ENCODE results near the gene C1QTNF3. TPM values are rescaled to one million over a fixed set of nuclear protein-coding genes. Genes with fewer than 3 reads are reported as not detected.

Gene C1QTNF3
- polyA plus RNA-seq, 1 donor, result 91.7 TPM

DNA sequence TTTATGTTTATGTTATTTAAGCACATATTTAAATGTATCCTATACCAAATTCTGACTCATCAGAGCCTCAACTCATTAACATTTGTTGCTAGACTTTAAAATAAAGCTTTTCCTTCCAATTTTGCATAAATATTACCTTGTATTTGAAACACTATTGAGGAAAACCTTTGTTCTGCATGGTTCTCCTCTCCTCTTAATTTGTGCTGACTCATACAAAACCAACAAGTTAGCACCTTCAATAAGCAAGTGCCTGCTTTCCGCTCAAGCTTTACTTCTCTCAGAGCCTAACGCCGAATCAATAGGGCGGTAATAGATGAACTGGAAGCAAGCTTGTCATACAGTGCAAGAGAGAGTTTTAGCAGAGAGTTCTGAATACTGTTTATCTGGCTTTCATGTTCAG, 43.0 kb downstream of the C1QTNF3 start:
- no peak for DNase-seq (ENCODE audit: low read depth)

- DNase-seq (ENCODE audit: low read depth), result no peak
These were observed 45.6 kb downstream of the C1QTNF3 start for GRCh38 chr5:33997331-33997983.

GRCh38 chr5:33995865-33996264, 47.1 kb downstream of the C1QTNF3 start:
- no peak for DNase-seq (ENCODE audit: low read depth)

DNA sequence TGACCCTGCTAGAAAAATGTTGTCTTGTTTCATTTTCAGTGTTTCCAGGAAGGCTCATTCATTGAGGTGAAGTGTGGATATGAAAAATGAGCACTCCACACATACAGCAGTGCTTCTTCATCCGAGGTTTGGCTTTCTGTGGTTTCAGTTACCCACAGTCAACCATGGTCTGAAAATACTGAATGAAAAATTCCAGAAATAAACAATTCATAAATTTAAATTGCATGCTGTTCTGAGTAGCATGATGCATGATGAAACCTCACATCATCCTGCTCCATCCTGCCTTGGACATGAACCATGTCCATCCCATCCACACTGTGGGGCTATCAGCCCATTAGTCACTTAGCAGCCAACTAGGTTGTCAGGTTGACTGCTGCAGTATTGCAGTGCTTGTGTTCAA, 48.2 kb downstream of the C1QTNF3 start:
- no peak for DNase-seq (ENCODE audit: low read depth)

DNA sequence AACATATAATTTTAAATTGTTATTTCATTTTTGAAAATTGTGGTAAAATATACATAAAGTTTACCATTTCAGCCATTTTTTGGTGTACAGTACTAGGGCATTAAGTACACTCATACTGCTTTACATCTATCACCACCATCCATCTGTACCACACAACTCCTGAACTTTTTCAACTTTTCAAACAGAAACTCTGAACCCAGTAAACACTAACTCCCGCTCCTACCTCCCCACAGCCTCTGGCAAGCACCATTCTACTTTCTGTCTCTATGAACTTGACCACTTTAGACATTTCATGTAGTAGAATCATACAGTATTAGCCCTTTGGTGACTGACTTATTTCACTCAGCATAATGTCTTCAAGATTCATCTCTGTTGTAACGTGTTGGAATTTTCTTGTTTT, 50.1 kb downstream of the C1QTNF3 start:
- DNase-seq (ENCODE audit: low read depth), result no peak

DNA sequence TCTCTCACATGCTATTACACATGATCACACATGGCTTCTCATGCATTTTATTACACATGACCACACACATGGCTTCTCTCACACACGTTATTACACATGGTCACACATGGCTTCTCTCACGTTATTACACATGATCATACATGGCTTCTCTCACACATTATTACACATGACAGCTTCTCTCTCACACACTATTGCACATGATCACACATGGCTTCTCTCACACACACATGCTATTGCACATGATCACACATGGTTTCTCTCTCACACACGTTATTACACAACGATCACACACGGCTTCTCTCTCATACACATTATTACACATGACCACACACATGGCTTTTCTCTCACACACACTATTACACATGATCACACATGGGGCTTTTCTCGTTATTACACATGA, 57.6 kb downstream of the C1QTNF3 start:
- no peak for DNase-seq (ENCODE audit: low read depth)

GRCh38 chr5:33984671-33985124, 58.3 kb downstream of the C1QTNF3 start, which contains the start of gene SLC45A2:
TSS of gene SLC45A2 (minus strand) at chr5:33984693. CDS start at chr5:33984583, 110 bp downstream.
- no peak for DNase-seq (ENCODE audit: low read depth)

DNA sequence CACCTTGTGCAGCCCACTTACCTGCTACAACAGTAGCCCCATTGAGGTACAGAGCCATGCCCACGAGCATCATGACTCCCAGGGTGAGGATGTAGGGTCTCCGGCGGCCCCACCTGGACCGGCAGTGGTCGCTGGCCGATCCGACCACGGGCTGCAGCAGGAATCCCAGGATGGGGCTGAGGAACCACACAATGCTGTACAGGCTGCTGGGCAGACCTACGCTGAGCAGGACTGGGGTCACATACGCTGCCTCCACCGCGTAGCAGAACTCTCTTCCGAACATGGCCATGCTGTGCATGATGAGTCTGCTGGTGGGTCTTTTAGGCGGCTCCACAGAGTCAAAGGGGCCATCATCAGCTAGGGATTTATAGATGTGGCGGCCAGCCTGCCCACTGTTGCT, 58.8 kb downstream of the C1QTNF3 start:
- DNase-seq (ENCODE audit: low read depth), result no peak

DNA sequence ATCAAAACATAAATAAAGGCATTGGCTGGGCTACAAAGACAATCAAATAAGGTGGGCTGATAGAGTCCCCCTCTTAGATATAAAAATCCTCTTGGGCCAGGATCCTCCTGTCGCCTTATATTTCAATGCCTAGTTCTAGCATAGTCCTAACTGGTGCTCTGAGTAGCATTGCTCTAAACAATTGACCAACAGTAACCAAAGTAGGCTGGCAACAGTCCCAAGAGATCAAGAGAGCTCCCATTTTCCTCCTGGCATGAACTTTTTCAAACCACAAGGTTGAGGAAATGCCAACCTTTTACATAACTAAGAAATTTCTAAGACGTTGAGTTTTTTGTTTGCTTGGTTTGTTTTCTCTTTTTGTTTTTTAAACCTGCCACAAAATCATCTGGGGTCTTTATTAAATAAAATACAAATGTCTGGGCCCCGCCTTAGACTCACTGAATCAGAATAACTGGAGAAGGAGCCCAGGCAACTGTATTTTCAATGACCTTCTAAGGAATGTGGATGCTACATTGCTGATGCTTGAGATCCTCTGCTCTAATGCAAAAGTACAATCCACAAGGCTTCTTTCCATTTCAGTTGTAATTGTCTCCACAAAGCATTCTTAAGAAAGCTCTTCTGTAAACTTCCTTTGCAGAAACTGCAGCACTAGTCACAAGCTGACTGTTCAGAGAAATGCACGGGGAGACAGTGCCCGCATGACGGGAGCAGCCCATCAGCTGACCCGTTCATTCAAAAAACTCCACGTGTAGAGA, 61.4 kb downstream of the C1QTNF3 start:
- DNase-seq (ENCODE audit: low read depth), result no peak

GRCh38 chr5:33980030-33980429, 63.0 kb downstream of the C1QTNF3 start:
- no peak for DNase-seq (ENCODE audit: low read depth)

- DNase-seq (ENCODE audit: low read depth), result no peak
These were observed 64.7 kb downstream of the C1QTNF3 start for GRCh38 chr5:33978306-33978705.

DNA sequence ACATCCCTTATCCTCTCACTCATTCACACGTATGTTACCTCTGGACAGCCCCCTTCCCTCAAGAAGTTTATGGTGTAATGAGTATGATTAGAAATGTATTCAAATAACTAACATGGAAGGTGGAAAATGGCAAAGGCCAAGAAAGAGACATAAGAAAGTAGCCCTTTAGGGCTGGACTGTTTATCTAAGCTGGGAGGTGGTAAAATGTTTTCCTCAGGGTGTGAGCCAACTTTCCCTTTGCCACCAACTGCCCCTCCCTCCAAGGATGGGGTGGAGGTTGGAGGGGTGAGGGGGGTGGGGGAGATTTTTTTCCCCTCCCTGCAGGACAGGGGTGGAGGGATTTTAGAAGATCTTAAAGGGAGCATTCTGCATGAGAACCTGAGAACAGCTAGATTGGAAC, 66.7 kb downstream of the C1QTNF3 start:
- DNase-seq (ENCODE audit: low read depth), result no peak

- DNase-seq (ENCODE audit: low read depth), result peak; percentile 60
These were observed 67.2 kb downstream of the C1QTNF3 start for GRCh38 chr5:33975852-33976251.

GRCh38 chr5:33973271-33973670, 69.7 kb downstream of the C1QTNF3 start:
- DNase-seq (ENCODE audit: low read depth), result no peak

DNA sequence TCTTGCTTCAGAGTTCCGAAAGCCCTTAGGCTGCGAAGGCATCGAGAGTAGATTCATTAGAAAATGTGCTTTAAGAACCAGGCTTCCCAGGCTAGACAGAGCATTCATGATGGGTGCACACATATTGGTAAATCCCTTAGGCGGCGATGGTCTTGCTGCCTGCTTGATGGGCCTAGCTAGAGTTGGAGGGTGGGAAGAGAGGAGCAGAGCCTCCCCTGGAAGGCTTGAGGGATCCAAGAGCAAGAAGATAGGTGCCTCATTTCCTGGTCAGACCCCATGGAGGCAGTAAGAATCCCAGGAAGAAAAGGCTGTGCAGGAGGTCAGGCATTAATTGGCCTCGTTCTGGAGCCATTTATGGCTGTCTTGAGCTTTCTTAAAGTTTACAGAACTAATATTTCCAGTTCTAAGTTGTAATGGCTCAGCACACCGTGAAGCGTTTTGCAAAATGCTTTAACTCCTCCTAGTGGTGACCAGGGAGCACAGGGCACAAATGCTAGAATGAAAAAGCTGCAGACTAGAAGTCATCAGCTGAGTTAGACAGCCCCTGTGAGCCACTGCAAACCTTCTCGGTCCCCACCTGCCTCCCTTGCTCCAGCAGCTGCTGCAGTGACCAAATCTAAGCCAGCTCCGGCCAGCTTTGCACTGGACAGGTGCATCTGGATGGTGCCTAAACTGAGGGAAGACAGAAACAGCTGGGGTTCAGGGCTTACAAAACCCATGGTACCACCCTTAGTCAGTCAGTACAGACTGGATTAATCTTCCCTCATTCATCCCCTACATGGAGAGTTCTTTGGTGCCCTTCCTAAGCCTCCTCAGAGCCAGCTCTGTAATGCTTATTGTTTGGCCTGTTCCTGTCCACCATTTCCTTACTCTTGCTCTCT, 73.2 kb downstream of the C1QTNF3 start:
- DNase-seq (ENCODE audit: low read depth), result peak; percentile 44

- DNase-seq (ENCODE audit: low read depth), result no peak
These were observed 74.6 kb downstream of the C1QTNF3 start for GRCh38 chr5:33968211-33969005.

Other genes with a start within 250 kb of the C1QTNF3 start
- gene ADAMTS12, start 151.2 kb downstream of the C1QTNF3 start, polyA plus RNA-seq (ENCODE audit: insufficient read length), result 16.8 TPM
- not detected for gene RXFP3, start 106.8 kb downstream of the C1QTNF3 start, polyA plus RNA-seq (ENCODE audit: insufficient read length)
- 0.33 TPM for gene SLC45A2, start 58.5 kb downstream of the C1QTNF3 start, polyA plus RNA-seq (ENCODE audit: insufficient read length)
- 4.2 TPM for gene AMACR, start 35.2 kb downstream of the C1QTNF3 start, polyA plus RNA-seq (ENCODE audit: insufficient read length)